GM23338 (cell line): ENCODE results near the gene ZFYVE16.
A peak's percentile ranks its signal among the peaks of the same experiment; 100 is the strongest.

Experiments used
- EZH2 ChIP-seq: fragments of 200-600 bp; sonication (generic); IDR thresholded peaks from one replicate; pipeline ENCODE4 v1.8.0; 2017; ENCODE audit warnings: antibody characterized with exemption, mild to moderate bottlenecking, low read depth; ENCODE audit not compliant: unreplicated experiment
- JUNB ChIP-seq: IDR thresholded peaks from one replicate; pipeline ENCODE4 v1.6.1; 2016; ENCODE audit warnings: antibody characterized with exemption; ENCODE audit not compliant: unreplicated experiment
- POLR2AphosphoS5 ChIP-seq: IDR thresholded peaks from 2 replicates; pipeline ENCODE4 v1.6.1; 2016; ENCODE audit warnings: antibody characterized with exemption, low read depth
- REST ChIP-seq: IDR thresholded peaks from one replicate; pipeline ENCODE4 v1.6.1; 2018; ENCODE audit warnings: antibody characterized with exemption; ENCODE audit not compliant: unreplicated experiment
- ZNF114 ChIP-seq: fragments of 250-450 bp; sonication (Bioruptor Pico); IDR thresholded peaks from 2 replicates; pipeline ENCODE4 v1.5.0; 2020; ENCODE audit warnings: mild to moderate bottlenecking, moderate library complexity
- ZNF331 ChIP-seq: fragments of 250-450 bp; sonication (Bioruptor Pico); IDR thresholded peaks from 2 replicates; pipeline ENCODE4 v1.5.0; 2020; ENCODE audit warnings: low read depth, mild to moderate bottlenecking, moderate library complexity
- TF ChIP-seq, protein P1 (sequence below), 2 experiments: fragments of 200-600 bp in 1 of 2; sonication (generic) in 1 of 2; conservative IDR thresholded peaks; 2 replicates each; pipeline versions ENCODE4 v1.5.1 to v1.6.1; 2016 to 2017; ENCODE audit warnings: antibody characterized with exemption in 2 of 2, low read depth in 2 of 2, mild to moderate bottlenecking in 2 of 2, moderate library complexity in 1 of 2

DNA sequence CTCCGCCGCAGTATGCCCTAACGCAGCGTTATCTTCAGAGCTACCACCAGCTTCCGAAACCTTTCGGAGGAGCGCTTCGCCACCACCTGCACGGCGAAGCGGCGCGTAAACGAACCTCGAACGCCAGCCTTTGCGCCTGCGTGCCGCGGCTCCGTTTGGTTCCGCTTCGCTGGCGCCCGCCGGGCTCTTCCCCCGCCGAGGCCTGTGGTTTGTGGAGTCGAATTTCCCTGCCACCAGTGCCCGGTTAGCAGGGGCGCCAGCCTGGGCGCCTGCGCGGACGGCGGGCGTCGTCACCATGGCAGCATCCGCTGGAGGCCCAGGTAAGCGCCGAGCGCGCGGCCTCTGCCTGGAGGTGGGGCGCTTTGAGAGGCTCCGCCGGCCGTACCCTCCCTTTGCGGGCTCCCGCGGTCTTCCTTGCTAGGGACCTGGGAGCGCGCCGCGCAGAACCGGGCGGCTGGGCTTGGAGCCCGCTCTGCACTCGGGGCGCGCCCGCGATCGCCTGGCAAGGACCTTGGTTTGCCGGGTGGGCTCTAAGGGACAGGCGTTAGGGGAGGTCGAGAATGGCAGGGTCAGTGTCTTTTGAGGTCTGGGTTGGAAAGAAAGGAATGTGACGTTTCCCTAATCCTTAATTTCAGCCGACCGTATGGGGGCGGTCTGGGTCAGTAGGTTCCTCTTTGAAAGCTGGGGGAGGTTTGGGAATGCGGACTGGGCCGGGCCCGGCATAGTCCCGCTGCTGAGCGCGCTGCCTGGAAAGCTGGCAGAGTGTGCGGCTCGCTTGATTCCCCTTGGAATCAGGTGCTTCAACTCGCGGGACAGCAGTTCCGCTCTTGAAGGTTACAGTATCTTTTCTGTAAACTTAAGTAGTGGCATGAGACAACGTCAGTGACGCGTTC lies 80.2 kb downstream of the ZFYVE16 start, which contains the start of gene FAM151B:
- TF ChIP-seq EZH2 (no peak), REST (no peak), POLR2AphosphoS5 (peak; percentile 74), JUNB (no peak), ZNF114 (no peak), ZNF331 (CRISPR knock-in tag) (no peak)
- TF ChIP-seq, protein P1, sequence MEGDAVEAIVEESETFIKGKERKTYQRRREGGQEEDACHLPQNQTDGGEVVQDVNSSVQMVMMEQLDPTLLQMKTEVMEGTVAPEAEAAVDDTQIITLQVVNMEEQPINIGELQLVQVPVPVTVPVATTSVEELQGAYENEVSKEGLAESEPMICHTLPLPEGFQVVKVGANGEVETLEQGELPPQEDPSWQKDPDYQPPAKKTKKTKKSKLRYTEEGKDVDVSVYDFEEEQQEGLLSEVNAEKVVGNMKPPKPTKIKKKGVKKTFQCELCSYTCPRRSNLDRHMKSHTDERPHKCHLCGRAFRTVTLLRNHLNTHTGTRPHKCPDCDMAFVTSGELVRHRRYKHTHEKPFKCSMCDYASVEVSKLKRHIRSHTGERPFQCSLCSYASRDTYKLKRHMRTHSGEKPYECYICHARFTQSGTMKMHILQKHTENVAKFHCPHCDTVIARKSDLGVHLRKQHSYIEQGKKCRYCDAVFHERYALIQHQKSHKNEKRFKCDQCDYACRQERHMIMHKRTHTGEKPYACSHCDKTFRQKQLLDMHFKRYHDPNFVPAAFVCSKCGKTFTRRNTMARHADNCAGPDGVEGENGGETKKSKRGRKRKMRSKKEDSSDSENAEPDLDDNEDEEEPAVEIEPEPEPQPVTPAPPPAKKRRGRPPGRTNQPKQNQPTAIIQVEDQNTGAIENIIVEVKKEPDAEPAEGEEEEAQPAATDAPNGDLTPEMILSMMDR (conservative IDR thresholded peaks at IDR 0.05; ENCODE audit: low read depth in 2 of 2) = peak; percentile 21 to 66
